Effector memory CD4-positive, alpha-beta T cell (primary cell): ENCODE data around the gene NEIL1.

ENCODE experiments used
- DNase-seq, 3 donors: peaks; one replicate each; pipeline ENCODE4 v3.0.0-alpha.2; 2020
- H3K27ac ChIP-seq: 2 replicates; pipeline ENCODE4 v1.7.0; 2013; ENCODE audit warnings: mild to moderate bottlenecking, low read length, moderate library complexity; ENCODE audit not compliant: insufficient read depth, poor library complexity, severe bottlenecking
- H3K27me3 ChIP-seq: replicated peaks from 2 replicates; pipeline ENCODE4 v1.7.0; 2013; ENCODE audit warnings: mild to moderate bottlenecking, low read length; ENCODE audit not compliant: insufficient read depth, control insufficient read depth, poor library complexity, severe bottlenecking
- H3K36me3 ChIP-seq: 2 replicates; pipeline ENCODE4 v1.7.0; 2013; ENCODE audit warnings: mild to moderate bottlenecking, low read length, moderate library complexity; ENCODE audit not compliant: control insufficient read depth, insufficient read depth
- H3K4me1 ChIP-seq: 2 replicates; pipeline ENCODE4 v1.7.0; 2013; ENCODE audit warnings: low read length, mild to moderate bottlenecking; ENCODE audit not compliant: control insufficient read depth, insufficient read depth, poor library complexity, severe bottlenecking
- H3K4me3 ChIP-seq: 2 replicates; pipeline ENCODE4 v1.7.0; 2013; ENCODE audit warnings: low read length, low read depth, mild to moderate bottlenecking; ENCODE audit not compliant: insufficient read depth, poor library complexity, severe bottlenecking
- H3K9me3 ChIP-seq: 2 replicates; pipeline ENCODE4 v1.7.0; 2013; ENCODE audit warnings: mild to moderate bottlenecking, low read length, moderate library complexity; ENCODE audit not compliant: control insufficient read depth

NEIL1 gene

GRCh38 chr15:75362642-75363249 is 15.9 kb downstream of the NEIL1 start:
- H3K36me3 ChIP-seq, result peaks cover 63% of the 10 kb centered on the region

GRCh38 chr15:75363786-75364185 is 16.9 kb downstream of the NEIL1 start:
- Histone ChIP-seq H3K4me1 (peaks cover 6% of the 10 kb centered on the region), H3K27ac (no peak overlapping the region), H3K4me3 (no peak overlapping the region), H3K9me3 (no peaks in the 10 kb centered on the region), H3K36me3 (peaks cover 57% of the 10 kb centered on the region), H3K27me3 (no peaks in the 10 kb centered on the region)
- DNase-seq, result no peak

More at GRCh38 chr15:75362642-75363249, 15.9 kb downstream of the NEIL1 start:
- H3K9me3 ChIP-seq, result no peaks in the 10 kb centered on the region
- DNase-seq, result no peak
- no peak overlapping the region for H3K27ac ChIP-seq
- no peaks in the 10 kb centered on the region for H3K27me3 ChIP-seq
- peaks cover 6% of the 10 kb centered on the region for H3K4me1 ChIP-seq
- H3K4me3 ChIP-seq, result no peak overlapping the region

GRCh38 chr15:75364881-75365280 is 18.0 kb downstream of the NEIL1 start:
- no peaks in the 10 kb centered on the region for H3K9me3 ChIP-seq
- no peak for DNase-seq
- no peak overlapping the region for H3K4me3 ChIP-seq
- peaks cover 49% of the 10 kb centered on the region for H3K36me3 ChIP-seq
- H3K4me1 ChIP-seq, result peaks cover 6% of the 10 kb centered on the region
- no peak overlapping the region for H3K27ac ChIP-seq
- no peaks in the 10 kb centered on the region for H3K27me3 ChIP-seq

GRCh38 chr15:75366163-75366562 is 19.3 kb downstream of the NEIL1 start:
- peaks cover 6% of the 10 kb centered on the region for H3K4me1 ChIP-seq
- H3K36me3 ChIP-seq, result peaks cover 43% of the 10 kb centered on the region
- no peaks in the 10 kb centered on the region for H3K27me3 ChIP-seq
- no peak overlapping the region for H3K27ac ChIP-seq
- no peaks in the 10 kb centered on the region for H3K9me3 ChIP-seq
- DNase-seq, result no peak
- no peak overlapping the region for H3K4me3 ChIP-seq

GRCh38 chr15:75367006-75367405 is 20.2 kb downstream of the NEIL1 start:
- no peaks in the 10 kb centered on the region for H3K9me3 ChIP-seq
- no peak for DNase-seq
- H3K36me3 ChIP-seq, result peaks cover 43% of the 10 kb centered on the region
- no peak overlapping the region for H3K4me3 ChIP-seq
- no peaks in the 10 kb centered on the region for H3K27me3 ChIP-seq
- H3K27ac ChIP-seq, result peak overlapping the region; percentile 93
- peaks cover 6% of the 10 kb centered on the region for H3K4me1 ChIP-seq

- H3K4me3 ChIP-seq, result peak overlapping the region; percentile 99
- peaks cover 42% of the 10 kb centered on the region for H3K36me3 ChIP-seq
- no peaks in the 10 kb centered on the region for H3K9me3 ChIP-seq
- no peaks in the 10 kb centered on the region for H3K27me3 ChIP-seq
- no peak for DNase-seq
- peak overlapping the region; percentile 93 for H3K27ac ChIP-seq
- peaks cover 6% of the 10 kb centered on the region for H3K4me1 ChIP-seq
Observed at GRCh38 chr15:75367406-75367912, 20.6 kb downstream of the NEIL1 start.

- peak; percentile 83 to 89 (median 86) for DNase-seq
- peaks cover 45% of the 10 kb centered on the region for H3K36me3 ChIP-seq
- no peaks in the 10 kb centered on the region for H3K9me3 ChIP-seq
- peak within 1 kb of the TSS; percentile 99 for H3K4me3 ChIP-seq
- no peaks in the 10 kb centered on the region for H3K27me3 ChIP-seq
- peaks cover 6% of the 10 kb centered on the region for H3K4me1 ChIP-seq
- peak within 1 kb of the TSS; percentile 93 for H3K27ac ChIP-seq
Observed at GRCh38 chr15:75367913-75368688, 21.3 kb downstream of the NEIL1 start, which contains the start of gene MAN2C1. MAN2C1 (minus strand) TSS chr15:75368607; CDS start chr15:75368583, 24 bp downstream.

GRCh38 chr15:75368689-75369239 is 21.9 kb downstream of the NEIL1 start:
- H3K27me3 ChIP-seq, result no peaks in the 10 kb centered on the region
- H3K27ac ChIP-seq, result peak overlapping the region; percentile 93
- H3K4me1 ChIP-seq, result peaks cover 6% of the 10 kb centered on the region
- H3K36me3 ChIP-seq, result peaks cover 47% of the 10 kb centered on the region
- DNase-seq, result no peak
- peak overlapping the region; percentile 99 for H3K4me3 ChIP-seq
- H3K9me3 ChIP-seq, result no peaks in the 10 kb centered on the region

GRCh38 chr15:75369897-75370581 is 23.2 kb downstream of the NEIL1 start:
- Histone ChIP-seq H3K9me3 (no peaks in the 10 kb centered on the region), H3K27ac (no peak overlapping the region), H3K27me3 (no peaks in the 10 kb centered on the region), H3K4me1 (peaks cover 6% of the 10 kb centered on the region), H3K36me3 (peaks cover 50% of the 10 kb centered on the region), H3K4me3 (no peak overlapping the region)
- DNase-seq, result no peak
